ENCODE data around the gene DOCK6.
"Not testable (repeated sequence)": the region's sequence is repeated elsewhere in the genome, so short reads cannot be mapped to it uniquely, and the experiment has no call there.

The DOCK6 gene

DNA sequence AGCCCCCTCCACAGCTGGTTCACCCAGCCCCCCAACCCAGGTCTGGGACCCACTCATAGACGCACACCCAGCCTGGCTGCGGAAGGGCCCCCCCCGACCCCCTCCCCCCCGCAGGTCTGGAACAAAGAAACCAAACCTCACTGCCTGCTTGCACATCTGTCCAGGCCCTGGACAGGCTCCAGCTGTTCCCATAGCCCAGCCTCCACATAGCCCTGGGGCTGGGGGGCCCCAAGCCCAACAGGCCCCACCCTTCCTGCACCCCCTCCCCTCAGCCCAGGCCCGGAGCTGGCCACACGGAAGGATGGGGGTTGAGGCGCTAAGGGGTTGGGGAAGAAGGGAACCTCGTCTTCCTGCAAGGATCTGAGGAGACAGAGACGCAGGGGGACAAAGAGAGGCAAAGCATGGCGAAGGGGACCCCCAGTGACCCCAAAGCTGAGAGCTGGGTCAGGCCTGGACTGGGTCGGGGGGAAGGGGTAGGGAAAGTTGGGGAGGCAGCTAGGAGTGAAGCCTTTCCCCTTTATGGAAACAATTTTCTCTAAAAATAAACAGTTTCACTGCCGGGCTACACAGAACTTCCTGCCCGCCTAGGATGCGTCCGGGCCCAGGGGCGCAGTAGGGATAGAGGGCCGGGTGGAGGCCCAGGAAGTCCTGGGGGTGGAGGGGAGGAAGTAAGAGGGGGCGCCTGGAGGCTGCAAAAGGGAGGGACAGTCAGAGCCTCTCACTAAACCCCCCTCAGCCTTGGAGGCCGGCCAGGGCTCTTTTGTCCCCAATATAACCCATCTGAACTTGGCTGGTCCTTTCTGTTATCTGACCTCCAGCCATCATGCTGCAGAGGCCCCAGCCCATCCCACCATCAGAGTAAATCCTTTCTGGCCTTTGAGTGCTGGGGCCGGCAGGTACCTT, 67.4 kb downstream of the DOCK6 start:
- Mint-ChIP-seq H3K27ac (no peak overlapping the region), H3K36me3 (ENCODE audit: low read depth) (no peaks in the 10 kb centered on the region), H3K9me3 (no peaks in the 10 kb centered on the region), H3K4me1 (peaks cover 7% of the 10 kb centered on the region), H3K4me3 (no peak overlapping the region), H3K27me3 (peaks cover 16% of the 10 kb centered on the region)
- DNase-seq = no peak
- no peak for ATAC-seq

DNA sequence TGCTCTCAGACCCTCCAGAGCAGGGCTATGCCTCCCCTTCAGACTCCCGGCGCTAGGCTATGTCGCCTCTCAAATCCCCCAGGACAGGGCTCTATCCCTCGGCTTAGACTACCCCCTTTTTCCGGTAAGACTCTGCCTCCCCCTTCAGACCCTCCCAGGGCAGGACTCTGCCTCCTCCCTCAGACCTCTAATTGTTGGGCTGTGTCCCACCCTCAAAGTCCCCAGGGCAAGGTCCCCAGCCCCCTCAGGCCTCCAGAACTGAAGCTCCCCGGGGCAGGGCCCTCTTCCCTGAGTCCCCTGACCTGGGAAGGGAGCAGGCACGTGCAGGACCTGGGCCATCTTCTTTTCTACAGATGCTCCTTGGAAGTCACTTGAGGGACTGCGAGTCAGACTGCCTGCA, 68.2 kb downstream of the DOCK6 start:
- Mint-ChIP-seq H3K36me3 (ENCODE audit: low read depth) (no peaks in the 10 kb centered on the region), H3K27me3 (peaks cover 14% of the 10 kb centered on the region), H3K4me1 (peaks cover 7% of the 10 kb centered on the region), H3K27ac (no peak overlapping the region), H3K4me3 (no peak overlapping the region), H3K9me3 (no peaks in the 10 kb centered on the region)
- DNase-seq (no peak), ATAC-seq (no peak)

GRCh38 chr19:11192957-11193939, 69.1 kb downstream of the DOCK6 start:
- H3K9me3 Mint-ChIP-seq = no peaks in the 10 kb centered on the region
- H3K27me3 Mint-ChIP-seq = peaks cover 14% of the 10 kb centered on the region
- H3K36me3 Mint-ChIP-seq (ENCODE audit: low read depth) = no peaks in the 10 kb centered on the region
- H3K27ac Mint-ChIP-seq = no peak overlapping the region
- DNase-seq = no peak
- H3K4me3 Mint-ChIP-seq = no peak overlapping the region
- peaks cover 7% of the 10 kb centered on the region for H3K4me1 Mint-ChIP-seq
- no peak for ATAC-seq

- ATAC-seq (no peak), DNase-seq (no peak)
- Mint-ChIP-seq H3K4me3 (no peak overlapping the region), H3K4me1 (peaks cover 4% of the 10 kb centered on the region), H3K36me3 (ENCODE audit: low read depth) (no peaks in the 10 kb centered on the region), H3K27me3 (peaks cover 14% of the 10 kb centered on the region), H3K27ac (no peak overlapping the region), H3K9me3 (no peaks in the 10 kb centered on the region)
These were observed 70.4 kb downstream of the DOCK6 start for GRCh38 chr19:11191934-11192333.

DNA sequence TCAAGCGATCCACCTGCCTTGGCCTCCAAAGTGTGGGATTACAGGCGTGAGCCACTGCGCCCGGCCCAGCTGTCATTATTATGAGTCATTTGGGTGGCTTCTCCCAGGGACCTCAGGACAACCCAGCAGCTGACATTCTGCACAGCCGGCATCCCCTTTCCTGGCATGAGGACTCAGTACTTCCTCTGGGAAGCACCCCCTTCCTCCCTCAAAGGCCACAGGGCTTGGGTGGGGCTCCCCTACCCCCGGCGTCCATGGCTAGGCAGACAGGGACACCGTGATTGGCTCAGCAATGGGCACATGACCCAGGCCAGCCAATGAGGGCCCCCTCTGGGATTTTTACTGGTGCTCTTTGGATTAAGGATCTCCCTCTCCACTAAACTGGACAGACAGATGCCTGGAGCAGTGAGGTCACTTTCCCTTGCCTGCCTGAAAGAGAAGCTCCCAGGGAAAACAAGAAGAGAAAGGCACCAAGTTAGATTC, 71.0 kb downstream of the DOCK6 start:
- no peak overlapping the region for H3K4me3 Mint-ChIP-seq
- peaks cover 3% of the 10 kb centered on the region for H3K4me1 Mint-ChIP-seq
- DNase-seq (peak; percentile 14), ATAC-seq (peak; percentile 46)
- no peaks in the 10 kb centered on the region for H3K36me3 Mint-ChIP-seq (ENCODE audit: low read depth)
- peaks cover 11% of the 10 kb centered on the region for H3K27me3 Mint-ChIP-seq
- H3K9me3 Mint-ChIP-seq = no peaks in the 10 kb centered on the region
- H3K27ac Mint-ChIP-seq = no peak overlapping the region

GRCh38 chr19:11190501-11190900, 71.8 kb downstream of the DOCK6 start:
- DNase-seq = no peak
- peaks cover under 1% of the 10 kb centered on the region for H3K4me1 Mint-ChIP-seq
- no peaks in the 10 kb centered on the region for H3K36me3 Mint-ChIP-seq (ENCODE audit: low read depth)
- no peaks in the 10 kb centered on the region for H3K9me3 Mint-ChIP-seq
- H3K27me3 Mint-ChIP-seq = peaks cover 3% of the 10 kb centered on the region
- no peak for ATAC-seq
- no peak overlapping the region for H3K27ac Mint-ChIP-seq
- no peak overlapping the region for H3K4me3 Mint-ChIP-seq

DNA sequence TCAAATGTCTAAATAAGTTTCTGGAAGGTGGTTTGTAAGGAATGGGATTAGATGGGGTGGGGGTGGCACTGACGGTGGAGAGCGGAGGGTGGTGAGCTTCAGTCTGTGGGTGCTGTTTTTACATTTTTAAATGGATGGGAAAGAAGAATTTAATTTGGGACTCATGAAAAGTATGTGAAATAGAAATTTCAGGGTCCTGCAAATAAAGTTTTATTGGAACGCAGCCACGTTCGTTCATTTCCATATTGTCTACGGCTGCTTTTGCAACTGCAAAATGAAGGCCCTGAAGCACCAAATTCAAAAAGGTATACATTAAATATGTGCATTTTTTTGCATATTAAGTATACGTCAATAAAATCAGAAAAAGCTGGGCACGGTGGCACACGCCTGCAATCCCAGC, 74.9 kb downstream of the DOCK6 start:
- ATAC-seq = no peak

DNA sequence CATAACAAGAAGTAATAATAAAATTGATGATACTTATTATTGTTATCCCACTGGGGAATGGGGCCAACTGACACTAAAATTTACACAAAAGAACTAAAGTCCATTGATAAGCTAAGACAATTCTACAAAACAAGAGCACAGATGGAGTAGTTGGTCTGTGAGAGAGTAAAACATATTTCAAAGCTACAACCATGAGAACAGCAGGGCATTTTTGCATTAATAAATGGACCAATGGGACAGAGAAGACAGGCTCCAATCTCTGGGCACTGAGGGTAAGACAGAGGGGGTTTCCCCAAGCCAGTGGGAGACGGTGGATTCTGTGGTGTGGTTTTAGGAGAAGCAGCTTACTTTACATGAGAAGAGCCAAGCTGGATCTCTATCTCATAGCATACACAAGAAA, 79.3 kb downstream of the DOCK6 start:
- Mint-ChIP-seq H3K4me3 (no peak overlapping the region), H3K9me3 (no peaks in the 10 kb centered on the region), H3K27ac (no peak overlapping the region), H3K36me3 (ENCODE audit: low read depth) (no peaks in the 10 kb centered on the region), H3K27me3 (no peaks in the 10 kb centered on the region), H3K4me1 (peaks cover 9% of the 10 kb centered on the region)
- ATAC-seq = no peak
- DNase-seq = no peak

More for the DNA sequence above, 74.9 kb downstream of the DOCK6 start:
- Mint-ChIP-seq H3K27me3 (no peaks in the 10 kb centered on the region), H3K36me3 (ENCODE audit: low read depth) (no peaks in the 10 kb centered on the region), H3K4me3 (no peak overlapping the region), H3K27ac (no peak overlapping the region), H3K9me3 (no peaks in the 10 kb centered on the region), H3K4me1 (no peaks in the 10 kb centered on the region)
- no peak for DNase-seq

- Mint-ChIP-seq H3K36me3 (ENCODE audit: low read depth) (no peaks in the 10 kb centered on the region), H3K4me3 (no peak overlapping the region), H3K4me1 (peaks cover 9% of the 10 kb centered on the region), H3K27me3 (no peaks in the 10 kb centered on the region), H3K27ac (no peak overlapping the region), H3K9me3 (no peaks in the 10 kb centered on the region)
- no peak for DNase-seq
- no peak for ATAC-seq
These were observed 80.8 kb downstream of the DOCK6 start for GRCh38 chr19:11181488-11181887.

DNA sequence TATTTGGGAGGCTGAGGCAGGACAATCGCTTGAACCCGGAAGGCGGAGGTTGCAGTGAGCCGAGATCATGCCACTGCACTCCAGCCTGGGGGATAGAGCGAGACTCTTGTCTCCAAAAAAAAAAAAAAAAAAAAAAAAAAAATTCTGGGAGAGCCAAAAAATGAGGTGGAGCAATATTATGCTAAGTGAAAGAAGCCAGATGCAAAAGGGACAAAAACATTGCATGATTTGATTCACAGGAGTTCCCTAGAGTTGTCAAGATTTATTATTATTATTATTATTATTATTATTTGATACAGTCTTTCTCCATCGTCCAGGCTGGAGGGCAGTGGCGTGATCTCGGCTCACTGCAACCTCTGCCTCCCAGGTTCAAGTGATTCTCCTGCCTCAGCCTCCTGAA, 81.3 kb downstream of the DOCK6 start:
- ATAC-seq; H3K9me3 Mint-ChIP-seq; H3K4me3 Mint-ChIP-seq; H3K27me3 Mint-ChIP-seq; H3K36me3 Mint-ChIP-seq (ENCODE audit: low read depth); H3K27ac Mint-ChIP-seq; DNase-seq; H3K4me1 Mint-ChIP-seq: not testable (repeated sequence)

DNA sequence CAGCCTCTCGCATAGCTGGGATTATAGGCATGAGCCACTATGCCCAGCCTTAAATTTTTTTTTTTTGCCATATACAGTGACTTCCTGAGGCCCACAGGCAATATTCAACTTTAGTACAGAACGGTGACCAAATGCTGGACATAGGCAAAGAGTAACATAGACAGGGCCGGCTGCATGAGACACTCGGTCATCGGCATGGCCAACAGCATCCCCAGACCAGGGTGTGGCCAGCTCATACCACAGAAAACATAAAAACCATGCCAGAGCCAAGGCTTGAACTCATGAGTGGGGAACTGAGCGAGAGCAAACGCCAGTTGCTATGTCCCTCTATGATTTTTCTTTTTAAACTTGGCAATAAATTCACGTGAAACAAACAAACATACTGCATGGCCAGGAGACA, 82.0 kb downstream of the DOCK6 start:
- ATAC-seq = no peak
- H3K4me3 Mint-ChIP-seq = no peak overlapping the region
- H3K36me3 Mint-ChIP-seq (ENCODE audit: low read depth) = no peaks in the 10 kb centered on the region
- H3K9me3 Mint-ChIP-seq = no peaks in the 10 kb centered on the region
- DNase-seq = no peak
- no peaks in the 10 kb centered on the region for H3K27me3 Mint-ChIP-seq
- no peak overlapping the region for H3K27ac Mint-ChIP-seq
- H3K4me1 Mint-ChIP-seq = peaks cover 9% of the 10 kb centered on the region

GRCh38 chr19:11179716-11180297, 82.5 kb downstream of the DOCK6 start:
- Mint-ChIP-seq H3K27ac (no peak overlapping the region), H3K36me3 (ENCODE audit: low read depth) (no peaks in the 10 kb centered on the region), H3K4me1 (peaks cover 9% of the 10 kb centered on the region), H3K4me3 (no peak overlapping the region), H3K27me3 (no peaks in the 10 kb centered on the region), H3K9me3 (no peaks in the 10 kb centered on the region)
- ATAC-seq (no peak), DNase-seq (peak; percentile 32)

DNA sequence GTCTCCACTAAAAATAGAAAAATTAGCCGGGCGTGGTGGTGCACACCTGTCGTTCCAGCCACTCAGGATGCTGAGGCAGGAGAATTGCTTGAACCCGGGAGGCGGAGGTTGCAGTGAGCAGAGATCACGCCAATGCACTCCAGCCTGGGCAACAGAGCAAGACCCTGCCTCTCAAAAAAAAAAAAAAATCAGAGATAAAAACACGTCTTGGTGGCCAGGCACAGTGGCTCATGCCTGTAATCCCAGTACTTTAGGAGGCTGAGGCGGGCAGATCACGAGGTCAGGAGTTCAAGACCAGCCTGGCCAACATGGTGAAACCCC, 83.2 kb downstream of the DOCK6 start:
- H3K4me3 Mint-ChIP-seq; H3K27ac Mint-ChIP-seq; DNase-seq; H3K27me3 Mint-ChIP-seq; H3K4me1 Mint-ChIP-seq; H3K9me3 Mint-ChIP-seq; ATAC-seq; H3K36me3 Mint-ChIP-seq (ENCODE audit: low read depth): not testable (repeated sequence)

DNA sequence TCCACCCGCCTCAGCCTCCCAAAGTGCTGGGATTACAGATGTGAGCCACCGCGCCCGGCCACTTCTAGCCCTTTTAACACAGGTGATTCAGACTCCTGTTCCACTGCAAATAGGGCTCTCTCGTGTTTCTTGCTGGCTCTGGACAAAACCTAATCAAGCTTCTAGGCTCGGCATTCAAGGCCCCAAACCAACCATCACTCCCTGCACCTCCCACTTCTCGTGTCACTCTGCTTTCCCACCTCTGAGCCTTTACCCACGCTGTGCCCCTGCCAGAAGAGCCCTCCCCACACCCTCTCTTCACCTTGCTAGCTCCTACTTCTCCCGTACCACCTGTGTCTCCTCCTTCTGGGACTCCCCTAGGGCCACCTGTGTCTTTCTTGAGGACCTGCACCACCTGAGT, 84.7 kb downstream of the DOCK6 start:
- Mint-ChIP-seq H3K4me1 (peaks cover 9% of the 10 kb centered on the region), H3K27ac (no peak overlapping the region), H3K36me3 (ENCODE audit: low read depth) (no peaks in the 10 kb centered on the region), H3K9me3 (no peaks in the 10 kb centered on the region), H3K4me3 (no peak overlapping the region), H3K27me3 (no peaks in the 10 kb centered on the region)
- DNase-seq (no peak), ATAC-seq (no peak)
